Neural cell (in vitro differentiated cells): ENCODE measurements around the gene ARHGDIB. TPM values are rescaled to one million over a fixed set of nuclear protein-coding genes. Genes with fewer than 3 reads are reported as not detected.

Source experiments
- H2AFZ ChIP-seq: fragments of 200-600, 300-800 bp; sonication (generic), shearing (Covaris generic); 2 replicates; pipeline ENCODE4 v1.6.0; 2014; ENCODE audit warnings: low read depth, mild to moderate bottlenecking, antibody characterized with exemption, low read length, moderate library complexity
- H3F3A ChIP-seq: fragments of 200-600 bp; shearing (Covaris generic); 2 replicates; pipeline ENCODE4 v1.6.1; 2016; ENCODE audit warnings: mild to moderate bottlenecking, moderate library complexity, mixed read lengths, antibody characterized with exemption, low read length; ENCODE audit not compliant: insufficient read depth, poor library complexity, severe bottlenecking
- H3K27ac ChIP-seq: fragments of 200-600, 300-800 bp; sonication (generic), shearing (Covaris generic); 2 replicates; pipeline ENCODE4 v1.5.1; 2014; ENCODE audit warnings: mild to moderate bottlenecking, low read length, moderate library complexity
- H3K27me3 ChIP-seq: fragments of 300-800, 200-600 bp; sonication (generic), shearing (Covaris generic); 2 replicates; pipeline ENCODE4 v1.6.0; 2014; ENCODE audit warnings: mild to moderate bottlenecking, low read depth, low read length, moderate library complexity; ENCODE audit not compliant: insufficient read depth
- H3K36me3 ChIP-seq: fragments of 300-800, 200-600 bp; sonication (generic), shearing (Covaris generic); 2 replicates; pipeline ENCODE4 v1.5.1; 2014; ENCODE audit warnings: mild to moderate bottlenecking, antibody characterized with exemption, low read length, moderate library complexity; ENCODE audit not compliant: insufficient read depth
- H3K4me2 ChIP-seq: fragments of 300-800, 200-600 bp; sonication (generic), shearing (Covaris generic); 2 replicates; pipeline ENCODE4 v1.6.0; 2014; ENCODE audit warnings: mild to moderate bottlenecking, low read length
- H3K4me3 ChIP-seq: fragments of 300-800, 200-600 bp; sonication (generic), shearing (Covaris generic); 2 replicates; pipeline ENCODE4 v1.5.1; 2014; ENCODE audit warnings: mild to moderate bottlenecking, low read length, moderate library complexity
- H3K79me2 ChIP-seq: fragments of 200-600 bp; shearing (Covaris generic); replicated peaks from 2 replicates; pipeline ENCODE4 v1.6.0; 2014; ENCODE audit warnings: mild to moderate bottlenecking, low read length, moderate library complexity; ENCODE audit not compliant: insufficient read depth
- H3K9ac ChIP-seq: fragments of 300-800, 200-600 bp; sonication (generic), shearing (Covaris generic); 2 replicates; pipeline ENCODE4 v1.6.1; 2016; ENCODE audit warnings: mild to moderate bottlenecking, low read length, mixed read lengths
- H3K9me2 ChIP-seq: fragments of 200-600 bp; shearing (Covaris generic); 2 replicates; pipeline ENCODE4 v1.6.1; 2016; ENCODE audit warnings: mild to moderate bottlenecking, low read length, mixed read lengths; ENCODE audit not compliant: insufficient read depth
- H3K9me3 ChIP-seq: fragments of 200-600, 300-800 bp; sonication (generic), shearing (Covaris generic); 2 replicates; pipeline ENCODE4 v1.6.1; 2016; ENCODE audit warnings: mild to moderate bottlenecking, mixed run types, low read length, moderate library complexity, mixed read lengths
- H4K20me1 ChIP-seq: fragments of 200-600 bp; shearing (Covaris generic); 2 replicates; pipeline ENCODE4 v1.6.1; 2016; ENCODE audit warnings: mild to moderate bottlenecking, mixed run types; ENCODE audit not compliant: insufficient read depth
- EP300 ChIP-seq: fragments of 450-650 bp; conservative IDR thresholded peaks from 2 replicates; pipeline ENCODE4 v1.6.1; 2014; ENCODE audit warnings: antibody characterized with exemption, mild to moderate bottlenecking, moderate library complexity; ENCODE audit not compliant: poor library complexity, severe bottlenecking
- EZH2 ChIP-seq: fragments of 200-600, 300-800 bp; shearing (Covaris generic), sonication (generic); IDR thresholded peaks from 2 replicates; pipeline ENCODE4 v1.6.1; 2014; ENCODE audit warnings: antibody characterized with exemption, low read length, borderline replicate concordance, mild to moderate bottlenecking; ENCODE audit not compliant: insufficient read depth, poor library complexity, severe bottlenecking
- MXI1 ChIP-seq: fragments of 450-650 bp; conservative IDR thresholded peaks from 2 replicates; pipeline ENCODE4 v1.6.1; 2014; ENCODE audit warnings: antibody characterized with exemption, mild to moderate bottlenecking; ENCODE audit not compliant: poor library complexity, severe bottlenecking
- POLR2AphosphoS5 ChIP-seq: IDR thresholded peaks from 2 replicates; pipeline ENCODE4 v1.6.1; 2012
- RAD21 ChIP-seq: fragments of 450-650 bp; conservative IDR thresholded peaks from 2 replicates; pipeline ENCODE4 v1.6.1; 2014; ENCODE audit warnings: antibody characterized with exemption, mild to moderate bottlenecking, moderate library complexity
- SMC3 ChIP-seq: fragments of 450-650 bp; conservative IDR thresholded peaks from 2 replicates; pipeline ENCODE4 v1.6.1; 2014; ENCODE audit warnings: antibody characterized with exemption, mild to moderate bottlenecking, moderate library complexity; ENCODE audit not compliant: poor library complexity
- TAF1 ChIP-seq: IDR thresholded peaks from 2 replicates; pipeline ENCODE4 v1.6.1; 2012; ENCODE audit warnings: low read depth
- polyA plus RNA-seq: library from polyadenylated mRNA; depleted of rRNA; stranded (reverse); fragments of >200 nt; gene quantifications from 2 replicates; pipeline ENCODE4 v1.2.3, GENCODE V29; 2014
- TF ChIP-seq, protein P1 (sequence below): fragments of 450-650 bp; IDR thresholded peaks from 2 replicates; pipeline ENCODE4 v1.5.1; 2014; ENCODE audit warnings: antibody characterized with exemption, mild to moderate bottlenecking, moderate library complexity; ENCODE audit not compliant: poor library complexity, severe bottlenecking
- TF ChIP-seq, protein P2 (sequence below): IDR thresholded peaks from 2 replicates; pipeline ENCODE4 v1.6.1; 2012; ENCODE audit warnings: borderline replicate concordance

Gene ARHGDIB
- polyA plus RNA-seq, 1 donor from 2014 or later: 7.7 TPM

DNA sequence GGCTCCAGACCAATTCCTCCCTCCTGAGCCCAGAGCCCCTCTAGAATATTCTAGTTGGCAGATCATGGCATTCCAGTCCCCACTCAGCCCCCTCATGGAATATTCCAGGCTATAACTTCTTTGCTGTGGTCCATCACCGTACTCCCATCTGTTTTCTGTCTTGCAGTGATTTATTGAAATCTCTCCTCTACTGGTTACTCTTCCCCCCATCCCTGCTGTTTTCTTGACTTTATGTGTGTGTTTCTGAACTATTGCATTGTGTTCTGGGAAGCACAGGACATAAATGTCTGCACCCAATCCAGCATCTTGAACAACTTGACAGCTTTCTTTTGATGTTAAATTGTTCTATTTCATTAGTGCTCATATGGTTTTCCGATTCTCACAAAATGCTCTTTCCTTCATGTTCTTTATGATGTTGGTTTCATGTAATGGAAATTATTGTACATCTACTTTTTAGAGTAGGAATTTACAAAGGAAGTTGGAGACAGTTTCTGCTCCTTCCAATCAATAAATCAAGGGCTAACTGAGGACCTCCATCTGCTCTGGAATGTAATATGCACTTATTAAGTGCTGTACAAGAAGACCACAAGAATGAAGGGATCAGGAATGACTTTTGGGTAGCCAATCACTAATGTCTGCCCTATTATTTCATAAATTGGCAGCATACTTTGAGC, 37.8 kb upstream of the ARHGDIB start:
- Histone ChIP-seq H3K4me3 (no peak overlapping the region), H3F3A (no peaks in the 10 kb centered on the region), H3K4me2 (no peak overlapping the region), H2AFZ (no peak overlapping the region), H3K27me3 (no peaks in the 10 kb centered on the region), H4K20me1 (no peaks in the 10 kb centered on the region), H3K27ac (no peak overlapping the region), H3K9me3 (no peaks in the 10 kb centered on the region), H3K79me2 (no peaks in the 10 kb centered on the region), H3K9ac (no peak overlapping the region), H3K9me2 (no peaks in the 10 kb centered on the region), H3K36me3 (no peaks in the 10 kb centered on the region)
- no peak for TF ChIP-seq RAD21
- TF ChIP-seq TAF1: no peak
- TF ChIP-seq MXI1: no peak
- TF ChIP-seq, protein P1, sequence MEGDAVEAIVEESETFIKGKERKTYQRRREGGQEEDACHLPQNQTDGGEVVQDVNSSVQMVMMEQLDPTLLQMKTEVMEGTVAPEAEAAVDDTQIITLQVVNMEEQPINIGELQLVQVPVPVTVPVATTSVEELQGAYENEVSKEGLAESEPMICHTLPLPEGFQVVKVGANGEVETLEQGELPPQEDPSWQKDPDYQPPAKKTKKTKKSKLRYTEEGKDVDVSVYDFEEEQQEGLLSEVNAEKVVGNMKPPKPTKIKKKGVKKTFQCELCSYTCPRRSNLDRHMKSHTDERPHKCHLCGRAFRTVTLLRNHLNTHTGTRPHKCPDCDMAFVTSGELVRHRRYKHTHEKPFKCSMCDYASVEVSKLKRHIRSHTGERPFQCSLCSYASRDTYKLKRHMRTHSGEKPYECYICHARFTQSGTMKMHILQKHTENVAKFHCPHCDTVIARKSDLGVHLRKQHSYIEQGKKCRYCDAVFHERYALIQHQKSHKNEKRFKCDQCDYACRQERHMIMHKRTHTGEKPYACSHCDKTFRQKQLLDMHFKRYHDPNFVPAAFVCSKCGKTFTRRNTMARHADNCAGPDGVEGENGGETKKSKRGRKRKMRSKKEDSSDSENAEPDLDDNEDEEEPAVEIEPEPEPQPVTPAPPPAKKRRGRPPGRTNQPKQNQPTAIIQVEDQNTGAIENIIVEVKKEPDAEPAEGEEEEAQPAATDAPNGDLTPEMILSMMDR: no peak
- TF ChIP-seq EP300: no peak
- no peak for TF ChIP-seq SMC3
- no peak for TF ChIP-seq EZH2
- no peak for TF ChIP-seq POLR2AphosphoS5
- TF ChIP-seq, protein P2, sequence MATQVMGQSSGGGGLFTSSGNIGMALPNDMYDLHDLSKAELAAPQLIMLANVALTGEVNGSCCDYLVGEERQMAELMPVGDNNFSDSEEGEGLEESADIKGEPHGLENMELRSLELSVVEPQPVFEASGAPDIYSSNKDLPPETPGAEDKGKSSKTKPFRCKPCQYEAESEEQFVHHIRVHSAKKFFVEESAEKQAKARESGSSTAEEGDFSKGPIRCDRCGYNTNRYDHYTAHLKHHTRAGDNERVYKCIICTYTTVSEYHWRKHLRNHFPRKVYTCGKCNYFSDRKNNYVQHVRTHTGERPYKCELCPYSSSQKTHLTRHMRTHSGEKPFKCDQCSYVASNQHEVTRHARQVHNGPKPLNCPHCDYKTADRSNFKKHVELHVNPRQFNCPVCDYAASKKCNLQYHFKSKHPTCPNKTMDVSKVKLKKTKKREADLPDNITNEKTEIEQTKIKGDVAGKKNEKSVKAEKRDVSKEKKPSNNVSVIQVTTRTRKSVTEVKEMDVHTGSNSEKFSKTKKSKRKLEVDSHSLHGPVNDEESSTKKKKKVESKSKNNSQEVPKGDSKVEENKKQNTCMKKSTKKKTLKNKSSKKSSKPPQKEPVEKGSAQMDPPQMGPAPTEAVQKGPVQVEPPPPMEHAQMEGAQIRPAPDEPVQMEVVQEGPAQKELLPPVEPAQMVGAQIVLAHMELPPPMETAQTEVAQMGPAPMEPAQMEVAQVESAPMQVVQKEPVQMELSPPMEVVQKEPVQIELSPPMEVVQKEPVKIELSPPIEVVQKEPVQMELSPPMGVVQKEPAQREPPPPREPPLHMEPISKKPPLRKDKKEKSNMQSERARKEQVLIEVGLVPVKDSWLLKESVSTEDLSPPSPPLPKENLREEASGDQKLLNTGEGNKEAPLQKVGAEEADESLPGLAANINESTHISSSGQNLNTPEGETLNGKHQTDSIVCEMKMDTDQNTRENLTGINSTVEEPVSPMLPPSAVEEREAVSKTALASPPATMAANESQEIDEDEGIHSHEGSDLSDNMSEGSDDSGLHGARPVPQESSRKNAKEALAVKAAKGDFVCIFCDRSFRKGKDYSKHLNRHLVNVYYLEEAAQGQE: no peak

DNA sequence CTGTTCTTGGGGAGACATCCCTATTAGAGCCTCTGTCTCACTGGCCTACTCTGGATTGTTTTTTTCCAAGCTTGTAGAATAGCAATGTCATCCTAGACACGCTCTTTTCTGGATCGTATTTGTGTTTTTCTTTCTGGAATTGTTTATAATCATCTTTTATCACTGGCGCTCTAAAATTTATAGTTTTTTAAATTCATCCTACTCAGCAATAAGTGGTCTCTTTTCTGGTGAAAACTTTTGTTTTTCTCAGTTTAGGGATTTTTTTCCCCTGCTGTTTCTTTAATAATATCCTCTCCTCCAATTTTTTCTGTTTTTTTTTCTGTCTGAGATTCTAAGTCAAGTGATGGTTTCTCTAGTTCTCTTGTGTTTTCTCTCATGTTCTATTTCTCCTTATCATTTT, 36.6 kb upstream of the ARHGDIB start:
- Histone ChIP-seq H3K4me3 (no peak overlapping the region), H3K27ac (no peak overlapping the region), H3F3A (no peaks in the 10 kb centered on the region), H3K79me2 (no peaks in the 10 kb centered on the region), H4K20me1 (no peaks in the 10 kb centered on the region), H3K27me3 (no peaks in the 10 kb centered on the region), H3K36me3 (no peaks in the 10 kb centered on the region), H3K9me2 (no peaks in the 10 kb centered on the region), H3K9ac (no peak overlapping the region), H2AFZ (no peak overlapping the region), H3K9me3 (no peaks in the 10 kb centered on the region), H3K4me2 (no peak overlapping the region)
- TF ChIP-seq, protein P2: no peak
- TF ChIP-seq, protein P1: no peak
- TF ChIP-seq TAF1 (no peak), EZH2 (no peak), EP300 (no peak), SMC3 (no peak), POLR2AphosphoS5 (no peak), RAD21 (no peak), MXI1 (no peak)
